Embryonic facial prominence (tissue), 1 donor: ENCODE data around the gene NXNL2.

Source experiments
- DNase-seq: peaks from one replicate; pipeline ENCODE4 v3.0.0-alpha.2; 2016; ENCODE audit errors: extremely low spot score

NXNL2 gene

DNA sequence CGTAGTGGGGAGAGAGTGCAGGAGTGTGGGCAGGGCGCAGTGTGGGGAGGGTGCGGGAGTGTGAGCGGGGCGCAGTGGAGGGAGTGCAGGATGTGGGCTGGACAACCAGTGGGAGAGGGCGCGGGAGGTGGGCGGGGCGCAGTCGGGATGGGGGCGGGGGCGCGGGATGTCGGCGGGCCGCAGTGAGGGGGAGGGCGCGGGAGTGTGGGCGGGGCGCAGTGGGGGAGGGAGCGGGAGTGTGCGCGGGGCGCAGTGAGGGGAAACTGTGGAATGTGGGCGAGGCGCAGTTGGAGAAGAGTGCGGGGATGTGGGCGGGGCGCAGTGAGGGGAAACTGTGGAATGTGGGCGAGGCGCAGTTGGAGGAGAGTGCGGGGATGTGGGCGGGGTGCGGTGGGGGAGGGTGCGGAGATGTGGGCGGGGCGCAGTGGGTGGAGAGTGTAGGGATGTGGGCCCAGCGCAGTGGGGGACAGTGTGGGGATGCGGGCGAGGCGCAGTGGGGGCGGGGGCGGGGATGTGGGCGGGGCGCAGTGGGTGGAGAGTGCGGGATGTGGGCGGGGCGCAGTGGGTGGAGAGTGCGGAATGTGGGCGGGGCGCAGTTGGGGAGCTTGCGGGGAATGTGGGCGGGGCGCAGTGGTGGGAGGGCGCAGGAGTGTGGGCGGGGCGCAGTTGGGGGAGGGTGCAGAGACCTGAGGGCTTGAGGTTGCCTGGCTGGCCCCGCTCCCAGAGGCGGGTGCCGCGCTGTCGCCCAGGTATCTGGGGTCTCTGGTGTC, at the start of gene NXNL2:
NXNL2 (plus strand) TSS at position 723 of the 770 bp plus-strand sequence. CDS start 257 bp downstream, outside the sequence.
- DNase-seq: peak; percentile 81

DNA sequence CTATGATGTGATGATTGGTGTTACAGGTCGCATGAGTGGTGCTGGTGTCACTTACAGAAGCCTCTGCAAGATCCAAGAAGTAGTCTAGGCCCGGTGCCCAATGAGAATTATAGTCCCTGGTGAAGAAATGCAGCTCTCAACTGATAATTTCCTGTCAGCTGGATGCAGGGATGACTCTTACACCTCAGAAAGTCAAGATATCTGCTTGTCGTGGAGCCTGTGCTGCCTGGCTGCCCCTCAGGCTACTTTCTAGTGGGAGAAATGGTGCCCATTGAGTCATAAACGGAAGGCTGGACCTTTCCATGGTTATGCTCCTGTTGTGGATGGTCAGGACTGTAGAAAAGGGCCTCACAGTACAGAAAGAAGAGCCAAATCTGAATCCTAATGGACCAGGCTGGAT, 46.8 kb upstream of the NXNL2 start:
- DNase-seq: no peak

DNA sequence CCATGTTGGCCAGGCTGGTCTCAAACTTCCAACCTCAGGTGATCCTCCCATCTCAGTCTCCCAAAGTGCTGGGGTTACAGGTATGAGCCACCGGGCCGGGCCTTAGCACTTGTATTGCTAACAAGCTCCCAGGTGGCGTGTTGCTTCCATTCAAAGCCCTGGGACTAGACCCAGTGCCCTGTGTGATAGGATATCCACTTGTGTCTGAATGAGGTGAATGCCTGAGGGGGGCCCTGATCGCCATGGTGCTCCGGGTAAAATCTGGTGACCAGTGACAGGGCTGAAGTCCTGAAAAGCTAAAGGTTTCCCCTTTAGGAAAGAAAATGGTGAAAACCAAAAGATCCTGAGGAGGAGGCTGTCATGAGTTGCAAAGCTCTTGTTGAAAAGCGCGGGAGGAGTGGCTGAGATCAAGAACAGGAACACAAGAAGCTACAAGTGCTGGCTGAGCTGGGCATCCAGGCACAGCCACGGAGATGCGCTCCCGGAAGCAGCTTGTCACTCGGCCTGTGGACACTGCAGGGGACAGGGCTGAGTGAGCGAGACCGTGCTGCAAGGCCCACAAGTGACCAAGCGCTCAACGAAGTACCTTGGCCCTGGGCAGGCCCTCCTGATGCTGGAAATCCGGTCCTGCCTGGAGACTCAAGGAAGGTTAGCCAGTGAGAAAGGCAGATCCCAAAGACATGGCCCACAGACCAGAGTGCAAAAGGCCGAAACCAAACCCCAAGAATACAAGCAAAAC, 39.8 kb upstream of the NXNL2 start:
- DNase-seq: no peak

DNA sequence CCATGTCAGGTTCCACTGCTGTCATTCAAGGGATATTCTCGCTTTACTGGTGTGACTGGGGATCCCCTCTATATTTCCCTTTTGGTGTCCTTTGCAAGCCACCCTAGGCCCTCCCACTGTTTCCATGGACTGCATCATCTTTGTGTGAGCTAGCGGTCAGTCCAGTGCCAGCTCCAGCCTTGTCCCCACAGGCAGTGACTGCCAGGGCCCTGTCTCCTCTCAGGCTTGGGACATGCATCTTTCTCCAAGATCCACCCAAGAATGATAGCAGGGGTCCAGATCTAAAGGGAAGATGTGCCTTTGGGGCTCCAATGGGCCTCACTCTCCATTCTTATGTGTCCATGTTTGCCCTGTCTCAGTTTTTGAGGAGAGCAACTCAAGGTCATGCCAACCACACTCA, 37.8 kb upstream of the NXNL2 start:
- DNase-seq: no peak

DNA sequence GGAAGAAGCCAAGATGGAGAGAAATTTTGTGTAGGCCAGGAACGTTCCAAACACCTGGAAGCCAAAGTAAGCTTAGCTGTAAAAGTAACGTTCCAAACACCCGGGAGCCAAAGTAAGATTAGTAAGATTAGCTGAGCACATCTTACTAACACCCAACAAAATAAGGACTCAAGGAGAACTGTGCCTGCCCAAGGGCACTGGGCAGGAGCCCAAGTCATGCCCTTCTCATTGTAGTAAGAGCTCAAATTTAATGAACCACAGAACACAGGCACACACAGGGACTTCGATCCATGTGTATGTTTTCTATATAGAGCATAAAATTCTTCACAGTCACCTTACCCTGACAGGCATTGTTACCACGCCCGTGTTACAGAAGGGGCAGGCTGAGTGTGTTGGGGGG, 36.1 kb upstream of the NXNL2 start:
- DNase-seq: no peak

DNA sequence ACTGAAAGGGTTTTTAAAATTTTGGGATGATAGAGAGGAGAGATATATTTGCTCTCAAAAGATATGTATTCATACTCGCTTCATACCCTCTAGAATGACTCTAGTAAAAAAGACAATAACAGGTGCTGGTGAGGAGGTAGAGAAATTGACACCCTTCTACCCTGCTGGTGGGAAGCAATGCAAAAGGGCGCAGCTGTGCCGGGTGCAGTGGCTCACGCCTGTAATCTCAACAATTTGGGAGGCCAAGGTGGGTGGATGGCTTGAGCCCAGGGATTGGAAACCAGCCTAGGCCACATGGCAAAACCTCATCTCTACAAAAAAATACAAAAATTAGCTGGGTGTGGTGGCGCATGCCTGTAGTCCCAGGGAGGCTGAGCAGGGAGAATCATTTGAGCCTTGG, 33.9 kb upstream of the NXNL2 start:
- no peak for DNase-seq

DNA sequence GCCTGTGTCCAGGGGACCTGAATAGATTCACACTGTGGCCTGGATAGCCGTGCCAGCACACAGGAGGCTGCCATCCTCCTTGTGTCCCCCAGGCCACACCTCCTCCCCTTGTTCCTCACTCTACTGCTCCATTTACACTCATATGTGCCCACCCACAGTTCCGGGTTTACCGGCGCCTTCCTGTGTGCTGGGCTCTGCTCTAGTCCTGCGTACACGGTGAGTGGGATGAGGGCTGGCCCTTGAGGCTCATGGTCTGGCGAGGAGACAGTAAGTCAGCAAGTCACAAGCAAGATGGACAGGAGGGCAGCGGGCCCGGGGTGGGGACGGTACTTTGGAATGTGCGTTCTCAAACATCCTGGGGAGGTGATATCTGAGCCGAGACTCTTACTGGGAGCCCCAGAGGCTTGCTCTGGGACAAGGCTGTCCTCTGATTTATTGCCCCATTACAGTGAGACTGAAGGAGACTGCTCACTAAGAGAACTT, 32.4 kb upstream of the NXNL2 start:
- no peak for DNase-seq

DNA sequence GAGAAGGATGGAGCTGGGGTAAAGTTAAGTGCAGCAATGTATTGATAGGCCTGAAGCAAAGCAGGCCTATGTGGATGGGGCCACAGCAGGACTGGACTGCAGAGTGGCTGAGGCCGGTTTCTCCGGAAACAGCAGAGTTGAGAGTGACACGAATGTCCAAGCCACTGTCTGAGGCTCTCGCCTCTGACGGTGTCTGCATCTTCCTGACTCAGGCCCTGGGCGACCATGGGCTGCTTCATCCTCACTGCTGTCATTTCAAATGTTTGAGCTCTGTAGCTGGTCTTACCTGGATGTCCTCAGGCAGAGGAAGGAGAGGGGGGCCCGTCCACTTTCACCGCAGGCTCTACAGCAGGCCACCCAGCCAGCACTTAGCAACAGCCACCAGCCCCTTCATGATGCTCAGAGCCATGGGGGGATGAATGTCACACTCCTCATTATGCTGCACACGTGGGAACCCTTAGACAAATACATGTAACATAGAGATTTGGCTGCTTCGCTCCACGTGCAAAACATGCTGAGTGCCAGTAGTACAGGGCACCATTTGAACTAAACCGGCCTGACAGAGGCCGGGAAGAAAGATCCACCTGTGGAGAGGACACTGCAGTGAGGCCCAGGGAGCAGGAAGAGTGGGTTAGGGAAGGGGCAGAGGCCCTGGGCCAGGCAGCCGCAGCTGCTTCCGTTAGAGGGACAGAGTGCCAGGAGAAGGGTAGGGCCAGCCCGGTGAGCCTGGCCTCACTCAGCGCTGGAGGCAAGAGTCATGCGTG, 31.7 kb upstream of the NXNL2 start:
- no peak for DNase-seq

DNA sequence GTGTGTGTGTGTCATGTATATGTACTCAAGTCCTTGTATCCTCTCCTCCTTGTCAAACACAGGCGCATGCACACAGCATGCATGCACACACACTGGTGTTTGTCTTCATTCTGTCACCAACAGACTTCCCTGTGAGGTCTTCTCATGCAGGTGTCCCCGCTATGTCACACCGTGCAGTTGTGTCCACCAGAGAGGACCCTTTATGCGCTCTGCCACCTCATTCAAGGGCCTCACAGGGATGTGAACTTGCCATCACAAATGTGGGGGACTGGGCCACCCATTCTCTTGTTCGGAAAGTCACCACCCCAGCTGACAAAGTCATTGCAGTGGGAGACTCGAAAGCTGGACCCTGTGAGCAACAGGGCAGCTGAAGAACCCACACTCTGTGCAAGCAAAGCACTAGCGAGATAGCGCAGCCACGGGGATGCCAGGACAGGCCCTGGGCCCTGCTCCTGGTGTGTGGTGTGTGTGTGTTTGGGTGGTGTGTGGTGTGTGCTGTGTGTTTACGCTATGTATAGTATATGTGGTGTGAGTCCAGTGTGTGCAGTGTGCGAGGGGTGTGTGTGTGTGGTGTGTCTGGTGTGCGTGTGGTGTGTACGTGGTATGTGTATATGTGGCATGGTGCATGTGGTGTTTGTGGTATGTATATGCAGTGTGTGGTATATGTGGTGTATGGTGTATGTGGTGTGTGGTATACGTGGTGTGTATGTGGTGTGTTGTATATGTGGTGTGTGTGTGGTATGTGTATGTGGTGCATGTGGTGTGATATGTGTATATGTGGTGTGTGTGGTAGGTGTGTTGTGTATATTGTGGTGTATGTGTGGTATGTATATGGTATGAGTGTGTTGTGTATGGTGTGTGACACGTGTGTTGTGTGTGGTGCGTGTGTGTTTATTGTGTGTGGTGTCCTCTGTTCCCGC, 30.9 kb upstream of the NXNL2 start:
- no peak for DNase-seq

DNA sequence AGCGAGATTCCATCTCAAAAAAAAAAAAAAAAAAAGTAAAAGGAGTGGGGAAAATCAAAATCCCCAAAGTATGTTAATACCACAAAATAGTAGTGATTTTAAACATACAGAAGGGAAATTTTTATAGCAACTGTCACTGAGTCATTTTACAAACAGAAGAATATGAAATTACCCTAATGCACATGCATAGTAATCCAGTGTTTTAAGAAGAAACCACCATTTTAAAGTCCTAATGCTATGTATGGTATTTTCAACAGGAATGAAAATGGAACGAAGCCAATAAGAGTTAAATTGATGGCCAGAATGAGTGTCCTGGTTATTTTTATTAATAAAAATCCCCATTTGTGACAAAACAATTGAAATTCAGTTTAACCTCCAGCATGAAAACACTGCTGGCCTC, 26.7 kb upstream of the NXNL2 start:
- no peak for DNase-seq

DNA sequence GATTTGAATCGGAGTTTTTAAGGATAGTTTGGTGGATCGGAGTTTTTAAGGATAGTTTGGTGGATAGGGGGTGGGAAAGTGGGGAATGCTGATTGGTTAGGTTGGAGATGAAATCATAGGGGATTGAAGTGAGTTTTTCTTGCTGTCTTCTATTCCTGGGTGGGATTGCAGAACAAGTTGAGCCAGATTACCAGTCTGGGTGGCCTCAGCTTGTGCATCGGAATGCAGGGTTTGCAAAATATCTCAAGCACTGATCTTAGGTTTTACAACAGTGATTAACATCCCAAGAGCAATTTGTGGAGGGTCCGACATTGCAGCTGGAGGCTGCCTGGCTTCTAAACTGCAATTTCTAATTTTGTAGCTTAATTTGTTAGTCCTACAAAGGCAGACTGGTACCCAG, 23.1 kb upstream of the NXNL2 start:
- no peak for DNase-seq

DNA sequence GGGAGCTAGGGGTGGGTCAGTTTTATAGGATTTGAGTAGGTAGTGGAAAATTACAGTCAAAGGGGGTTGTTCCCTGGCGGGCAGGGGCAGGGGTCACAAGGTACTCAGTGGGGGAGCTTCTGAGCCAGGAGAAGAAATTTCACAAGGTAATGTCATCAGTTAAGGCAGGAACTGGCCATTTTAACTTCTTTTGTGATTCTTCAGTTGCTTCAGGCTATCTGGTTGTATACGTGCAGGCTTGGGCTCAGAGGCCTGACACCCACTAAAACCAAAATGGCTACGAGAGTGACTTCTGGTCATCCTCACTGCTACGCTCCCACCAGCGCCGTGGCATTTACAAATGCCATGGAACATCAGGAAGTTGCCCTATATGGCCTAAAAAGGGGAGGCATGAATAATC, 20.7 kb upstream of the NXNL2 start:
- no peak for DNase-seq

DNA sequence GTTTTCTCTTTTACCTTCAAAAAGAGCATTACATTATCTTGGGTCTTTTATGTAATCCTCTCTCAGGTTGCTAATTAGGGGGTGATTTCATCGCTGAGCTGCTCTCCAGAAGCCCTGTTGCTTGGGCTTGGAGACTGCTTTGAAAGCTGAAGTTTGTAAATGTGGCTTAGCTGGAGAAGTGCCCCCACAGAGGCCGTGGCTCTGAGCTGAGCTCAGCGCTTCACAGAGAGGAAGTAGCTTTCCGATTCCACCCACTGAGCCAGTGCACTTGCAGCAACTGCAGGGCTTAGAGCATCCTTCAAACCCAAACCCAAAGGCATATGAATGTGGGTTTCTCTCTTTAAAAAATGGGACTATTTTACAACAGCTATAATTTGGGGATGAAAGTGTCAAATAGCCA, 13.7 kb upstream of the NXNL2 start:
- DNase-seq: no peak

DNA sequence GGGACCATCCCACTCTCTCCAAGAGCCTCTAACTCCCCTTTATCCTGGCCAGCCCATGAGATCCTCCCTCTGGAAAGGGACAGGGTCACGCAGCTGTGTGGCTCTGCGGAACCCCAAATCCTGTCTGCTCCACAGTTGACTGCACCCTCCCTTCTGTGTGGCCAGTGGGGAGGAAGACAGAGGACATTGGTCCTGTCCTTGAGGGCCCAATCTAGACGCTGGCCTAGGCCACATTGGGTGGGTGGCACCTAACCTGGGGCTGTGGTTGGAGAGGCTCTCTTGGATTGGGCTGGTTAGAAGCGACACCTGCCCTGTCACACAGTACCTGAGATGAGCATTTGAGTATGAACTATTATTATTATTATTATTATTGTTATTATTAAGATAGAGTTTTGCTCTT, 12.6 kb upstream of the NXNL2 start:
- no peak for DNase-seq

DNA sequence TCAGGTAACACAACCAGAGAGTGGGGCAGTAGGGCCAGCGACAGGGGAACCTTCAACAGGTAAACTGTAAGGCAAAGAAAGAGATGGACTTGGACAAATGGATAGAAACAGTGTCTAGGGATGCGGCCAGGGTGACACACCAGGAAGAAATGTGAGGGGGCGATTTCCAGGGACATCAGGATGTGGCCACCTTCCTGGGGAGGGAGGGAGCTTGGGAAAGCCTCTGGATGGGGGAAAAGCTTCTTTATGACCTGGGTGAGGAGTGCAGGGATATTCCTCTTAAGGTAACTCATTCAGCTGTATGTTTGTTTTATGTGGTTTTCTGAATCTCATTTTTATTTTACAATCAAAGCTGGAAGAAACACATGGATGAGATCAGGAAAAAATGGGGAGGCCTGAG, 11.9 kb upstream of the NXNL2 start:
- DNase-seq: no peak

DNA sequence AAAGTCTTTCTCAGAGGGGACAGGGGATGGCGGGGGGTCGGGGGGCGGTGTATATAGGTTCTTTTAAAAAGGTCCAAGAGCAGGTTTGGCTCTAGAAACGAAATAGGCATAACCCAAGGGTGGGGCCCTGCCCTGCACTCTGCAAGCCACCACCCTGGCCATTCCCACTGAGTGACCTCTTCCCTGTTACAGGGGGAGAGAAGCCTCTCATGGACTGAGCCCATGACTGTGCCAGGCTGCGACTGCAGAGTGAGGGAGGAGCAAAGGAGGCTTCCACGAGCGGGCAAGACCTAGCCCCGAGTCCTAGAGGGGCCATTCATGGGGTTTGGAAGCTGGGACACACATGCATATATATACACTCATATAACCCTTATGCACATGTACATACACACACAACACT, 10.1 kb upstream of the NXNL2 start:
- DNase-seq: no peak

DNA sequence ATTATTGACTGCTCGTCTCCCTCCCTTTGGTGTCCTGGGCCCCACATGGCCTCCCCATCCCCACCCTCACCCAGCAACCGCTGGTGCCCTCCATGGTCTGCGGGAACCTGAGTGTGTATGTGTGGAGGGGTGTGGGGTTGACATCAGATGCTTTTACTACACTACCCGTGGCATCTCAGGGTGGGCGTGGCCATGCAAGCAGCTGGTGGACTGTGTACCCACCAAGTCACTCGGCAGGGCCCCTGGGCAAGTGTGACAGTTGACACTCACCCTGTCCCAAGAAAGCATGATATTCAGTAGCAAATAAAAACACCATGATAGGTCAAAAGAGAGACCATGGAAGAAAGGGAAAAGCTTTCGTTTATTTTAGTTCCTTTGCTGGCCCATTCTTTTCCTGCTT, 7.4 kb upstream of the NXNL2 start:
- DNase-seq: no peak

DNA sequence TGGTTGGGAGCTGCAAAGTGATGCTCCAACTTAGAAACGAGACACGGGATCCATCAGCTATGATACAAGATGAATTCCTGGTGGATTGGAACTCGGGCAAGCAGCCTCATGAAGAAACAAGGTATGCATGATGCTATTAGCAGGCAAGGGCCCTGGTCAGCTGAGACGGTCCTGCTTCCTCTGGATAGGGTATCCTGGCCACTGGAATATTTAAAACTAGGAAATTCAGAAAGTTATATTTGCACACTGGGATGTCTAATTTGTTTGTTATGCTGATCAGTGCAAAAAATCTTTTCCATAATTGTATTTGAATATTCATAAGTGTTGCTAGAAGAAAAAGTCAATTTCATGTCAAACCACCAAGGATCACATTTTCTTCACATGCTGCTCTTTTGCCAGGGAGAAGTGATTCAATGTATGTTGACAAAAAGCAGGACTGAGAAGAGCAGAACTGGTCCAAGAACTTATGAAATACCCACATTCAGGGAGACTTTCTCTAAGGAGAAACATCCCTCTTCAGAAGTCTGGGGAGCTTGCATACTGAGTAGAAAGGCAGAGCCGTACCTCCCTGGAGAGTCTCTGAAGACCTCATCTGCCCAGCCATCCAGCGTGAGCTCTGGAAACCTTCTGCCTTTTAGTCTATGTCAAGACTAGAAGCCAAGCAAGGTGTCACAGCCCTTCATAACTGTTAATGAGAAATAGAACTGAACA, 6.7 kb upstream of the NXNL2 start:
- DNase-seq: no peak

DNA sequence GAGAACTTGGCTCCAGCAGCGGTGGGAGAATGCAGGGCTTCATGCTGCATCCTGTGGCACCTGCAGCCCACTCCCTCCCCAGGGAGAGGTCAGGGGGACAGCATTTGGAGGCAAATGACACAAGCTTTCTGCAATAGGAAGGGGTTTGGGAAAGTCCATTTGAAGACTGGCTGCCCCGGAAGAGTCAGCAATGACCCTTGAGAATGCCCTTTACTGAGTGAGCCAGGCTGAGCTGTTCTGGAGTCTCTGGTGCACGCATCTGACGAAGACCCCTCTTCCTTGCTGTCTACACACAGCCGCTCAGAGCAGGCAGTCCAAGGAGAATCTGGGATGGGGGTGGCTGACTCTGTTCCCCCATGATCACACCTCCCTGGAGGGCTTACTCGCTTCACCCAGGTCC, 5.5 kb upstream of the NXNL2 start:
- no peak for DNase-seq

DNA sequence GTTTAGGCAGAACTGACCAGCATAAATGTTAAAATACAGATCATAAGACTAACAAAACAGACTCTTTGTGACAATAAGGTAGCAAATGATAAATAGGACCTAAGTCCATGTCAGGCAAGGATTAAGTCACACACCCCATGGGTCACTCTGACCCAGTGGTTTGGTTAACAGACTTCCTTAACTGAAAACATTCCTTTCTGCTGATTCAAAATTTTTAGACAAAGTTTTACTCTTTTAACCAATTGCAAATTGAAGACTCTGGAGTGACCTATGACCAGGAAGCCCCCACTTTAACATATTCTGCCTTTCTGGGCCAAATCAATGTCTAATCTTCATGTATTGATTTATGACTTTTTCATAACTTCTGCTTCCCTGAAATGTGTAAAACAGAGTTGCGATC, 4.9 kb upstream of the NXNL2 start:
- no peak for DNase-seq
